ENCODE data around the gene LY6G6D. TPM values are rescaled to one million over a fixed set of nuclear protein-coding genes. Genes with fewer than 3 reads are reported as not detected.

The LY6G6D gene
- total RNA-seq, 1 experiment from 2014 or later = not detected

DNA sequence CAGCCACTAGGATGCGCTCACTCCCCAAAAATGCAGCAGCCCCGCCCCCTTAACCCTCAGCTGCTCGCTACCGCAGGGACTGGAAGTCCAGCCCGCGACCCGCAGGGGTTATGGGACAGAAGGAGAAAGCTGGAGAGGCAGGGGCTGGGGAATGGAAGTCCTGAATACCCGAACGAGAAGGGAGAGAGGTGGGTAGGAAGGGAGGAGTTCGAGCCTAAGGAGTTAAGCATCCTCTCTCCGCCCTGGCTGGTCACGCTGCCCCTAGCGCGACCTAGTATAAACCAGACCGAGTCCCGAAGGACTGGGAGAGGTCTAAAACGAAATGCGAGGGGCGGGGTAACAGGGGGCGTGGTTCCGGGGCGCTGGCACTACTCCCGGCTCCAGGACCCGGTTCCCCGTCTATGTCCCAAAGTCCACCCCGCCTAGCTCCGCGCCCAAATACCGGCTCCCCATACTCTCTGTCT lies 14.4 kb downstream of the LY6G6D start:
- peaks cover 16% of the 10 kb centered on the region for H3K79me2 ChIP-seq (ENCODE audit: low read length)
- peak overlapping the region; percentile 58 for H3K9ac ChIP-seq (ENCODE audit: low read length)
- peaks cover 4% of the 10 kb centered on the region for H3F3A ChIP-seq (ENCODE audit: low read length, unreplicated experiment)
- no peaks in the 10 kb centered on the region for H3K9me2 ChIP-seq (replicated peaks; ENCODE audit: low read length)
- peak overlapping the region; percentile 76 for H2AFZ ChIP-seq (ENCODE audit: low read length)
- TF ChIP-seq, protein P1, sequence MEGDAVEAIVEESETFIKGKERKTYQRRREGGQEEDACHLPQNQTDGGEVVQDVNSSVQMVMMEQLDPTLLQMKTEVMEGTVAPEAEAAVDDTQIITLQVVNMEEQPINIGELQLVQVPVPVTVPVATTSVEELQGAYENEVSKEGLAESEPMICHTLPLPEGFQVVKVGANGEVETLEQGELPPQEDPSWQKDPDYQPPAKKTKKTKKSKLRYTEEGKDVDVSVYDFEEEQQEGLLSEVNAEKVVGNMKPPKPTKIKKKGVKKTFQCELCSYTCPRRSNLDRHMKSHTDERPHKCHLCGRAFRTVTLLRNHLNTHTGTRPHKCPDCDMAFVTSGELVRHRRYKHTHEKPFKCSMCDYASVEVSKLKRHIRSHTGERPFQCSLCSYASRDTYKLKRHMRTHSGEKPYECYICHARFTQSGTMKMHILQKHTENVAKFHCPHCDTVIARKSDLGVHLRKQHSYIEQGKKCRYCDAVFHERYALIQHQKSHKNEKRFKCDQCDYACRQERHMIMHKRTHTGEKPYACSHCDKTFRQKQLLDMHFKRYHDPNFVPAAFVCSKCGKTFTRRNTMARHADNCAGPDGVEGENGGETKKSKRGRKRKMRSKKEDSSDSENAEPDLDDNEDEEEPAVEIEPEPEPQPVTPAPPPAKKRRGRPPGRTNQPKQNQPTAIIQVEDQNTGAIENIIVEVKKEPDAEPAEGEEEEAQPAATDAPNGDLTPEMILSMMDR (conservative IDR thresholded peaks at IDR 0.05; ENCODE audit: low read depth, low read length) = peak; percentile 88; the same call in 1 of the 2 replicates
- no peak for TF ChIP-seq EZH2phosphoT487 (IDR thresholded peaks at IDR 0.05; ENCODE audit: borderline replicate concordance, low read length)
- no peak for TF ChIP-seq EZH2 (IDR thresholded peaks at IDR 0.05; ENCODE audit: low read length, unreplicated experiment)
- BruUV-seq (replicated peaks) = no TSS peak
- ChIA-PET POLR2A (ENCODE audit: unreplicated experiment) (interaction anchor here (0.6 to 0.7 kb wide), 2 partner anchors 23 to 192 kb away, joined by 3 read pairs; no protein-coding TSS in a partner anchor), CTCF (interaction anchor here (1.2 to 1.5 kb wide), 2 partner anchors 23 to 40 kb away, joined by 4 to 7 read pairs; no protein-coding TSS in a partner anchor)
- ATAC-seq = peak; percentile 76
- H3K9me3 ChIP-seq (ENCODE audit: low read length) = no peaks in the 10 kb centered on the region
- peak overlapping the region; percentile 30 for H3K27ac ChIP-seq (ENCODE audit: low read length)
- peak; percentile 82 for DNase-seq
- peaks cover 35% of the 10 kb centered on the region for H3K36me3 ChIP-seq (ENCODE audit: low read depth, low read length)
- intact Hi-C loops (cut with micrococcal nuclease) = loop anchor here (1.0 kb wide), 1 partner anchor 40 kb away; no protein-coding TSS in a partner anchor
- H4K20me1 ChIP-seq (ENCODE audit: low read length) = peaks cover 12% of the 10 kb centered on the region
- peaks cover 11% of the 10 kb centered on the region for H3K4me1 ChIP-seq (ENCODE audit: insufficient read depth, low read length)
- H3K4me3 ChIP-seq (ENCODE audit: low read length) = peak overlapping the region; percentile 77
- no peaks in the 10 kb centered on the region for H3K27me3 ChIP-seq (ENCODE audit: low read length)
- H3K4me2 ChIP-seq (ENCODE audit: low read length) = peak overlapping the region; percentile 89

- H3K4me1 ChIP-seq (ENCODE audit: insufficient read depth, low read length) = peaks cover 12% of the 10 kb centered on the region
- no TSS peak for BruUV-seq (replicated peaks)
- H3K9me2 ChIP-seq (replicated peaks; ENCODE audit: low read length) = no peaks in the 10 kb centered on the region
- no peak for TF ChIP-seq EZH2phosphoT487 (IDR thresholded peaks at IDR 0.05; ENCODE audit: borderline replicate concordance, low read length)
- TF ChIP-seq EZH2 (IDR thresholded peaks at IDR 0.05; ENCODE audit: low read length, unreplicated experiment) = no peak
- TF ChIP-seq, protein P1 (conservative IDR thresholded peaks at IDR 0.05; ENCODE audit: low read depth, low read length) = no peak
- intact Hi-C loops (cut with micrococcal nuclease) = loop anchor here (1.0 kb wide), 1 partner anchor 39 kb away; no protein-coding TSS in a partner anchor
- peaks cover 22% of the 10 kb centered on the region for H3K79me2 ChIP-seq (ENCODE audit: low read length)
- DNase-seq (peak; percentile 79), ATAC-seq (peak; percentile 72)
- H3F3A ChIP-seq (ENCODE audit: low read length, unreplicated experiment) = peaks cover 4% of the 10 kb centered on the region
- peak overlapping the region; percentile 76 for H2AFZ ChIP-seq (ENCODE audit: low read length)
- peaks cover 13% of the 10 kb centered on the region for H4K20me1 ChIP-seq (ENCODE audit: low read length)
- peaks cover 35% of the 10 kb centered on the region for H3K36me3 ChIP-seq (ENCODE audit: low read depth, low read length)
- H3K9me3 ChIP-seq (ENCODE audit: low read length) = no peaks in the 10 kb centered on the region
- H3K9ac ChIP-seq (ENCODE audit: low read length) = peak overlapping the region; percentile 58
- POLR2A ChIA-PET (ENCODE audit: unreplicated experiment) = interaction anchor here (0.5 to 0.7 kb wide), 5 partner anchors 22 to 1588 kb away, joined by 3 to 5 read pairs (median 3); partner anchors contain the start of gene ZBTB22
- CTCF ChIA-PET = interaction anchor here (0.6 to 1.5 kb wide), 3 partner anchors 23 to 48 kb away, joined by 3 to 7 read pairs (median 4); no protein-coding TSS in a partner anchor
- peak overlapping the region; percentile 77 for H3K4me3 ChIP-seq (ENCODE audit: low read length)
- peak overlapping the region; percentile 89 for H3K4me2 ChIP-seq (ENCODE audit: low read length)
- H3K27me3 ChIP-seq (ENCODE audit: low read length) = no peaks in the 10 kb centered on the region
- H3K27ac ChIP-seq (ENCODE audit: low read length) = peak overlapping the region; percentile 30
Observed at GRCh38 chr6:31729979-31730630, 15.0 kb downstream of the LY6G6D start.

Measured in PC-3 (cell line).